HG03460 (cell line): Measurements from ENCODE around the gene SCOC.
"Not testable (repeated sequence)": the region's sequence is repeated elsewhere in the genome, so short reads cannot be mapped to it uniquely, and the experiment has no call there.

Experiments used
- ATAC-seq: cut with Tn5 transposase; IDR thresholded peaks from one replicate; pipeline ENCODE4 v1.9.1; 2021; ENCODE audit not compliant: unreplicated experiment

SCOC gene

DNA sequence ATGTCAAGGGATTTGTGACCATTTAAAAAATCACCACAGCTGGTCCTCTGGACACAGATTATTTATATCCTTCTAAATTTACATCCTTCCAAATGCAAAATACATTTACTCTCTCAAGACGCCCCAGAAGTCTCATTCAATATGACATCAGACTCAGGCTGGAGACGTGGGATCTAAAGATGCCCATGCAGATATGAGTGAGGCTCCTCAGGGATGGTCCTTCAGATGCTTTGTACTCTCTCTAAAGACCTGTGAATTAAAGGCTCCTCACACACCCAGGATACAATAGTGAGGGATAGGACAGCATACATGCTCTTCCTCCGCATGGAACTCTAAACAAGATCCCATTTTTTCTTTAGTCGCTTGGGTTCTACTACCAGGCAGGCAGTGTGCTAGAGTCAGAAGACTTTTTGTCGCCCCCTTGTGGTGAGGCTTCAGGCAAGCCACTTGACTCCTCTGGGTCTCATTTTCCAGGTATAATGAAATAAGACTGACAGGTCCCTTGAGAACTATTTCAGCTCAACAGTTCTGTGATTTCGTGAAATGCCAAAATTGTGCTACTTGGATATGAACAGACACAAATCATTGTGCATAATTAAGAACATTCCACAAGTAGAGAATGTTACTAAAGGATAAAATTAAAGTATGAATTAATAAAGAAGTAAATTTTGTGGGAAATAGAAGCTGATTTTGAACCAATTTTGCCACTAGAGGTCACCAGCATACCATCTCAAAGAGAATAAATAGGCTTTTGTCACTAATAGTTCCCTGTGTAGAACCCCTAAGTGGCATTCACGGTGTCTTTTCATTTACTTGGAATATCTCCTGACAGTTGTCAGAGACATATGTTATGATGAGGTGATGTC, 13.7 kb upstream of the SCOC start:
- peak; percentile 98 for ATAC-seq

DNA sequence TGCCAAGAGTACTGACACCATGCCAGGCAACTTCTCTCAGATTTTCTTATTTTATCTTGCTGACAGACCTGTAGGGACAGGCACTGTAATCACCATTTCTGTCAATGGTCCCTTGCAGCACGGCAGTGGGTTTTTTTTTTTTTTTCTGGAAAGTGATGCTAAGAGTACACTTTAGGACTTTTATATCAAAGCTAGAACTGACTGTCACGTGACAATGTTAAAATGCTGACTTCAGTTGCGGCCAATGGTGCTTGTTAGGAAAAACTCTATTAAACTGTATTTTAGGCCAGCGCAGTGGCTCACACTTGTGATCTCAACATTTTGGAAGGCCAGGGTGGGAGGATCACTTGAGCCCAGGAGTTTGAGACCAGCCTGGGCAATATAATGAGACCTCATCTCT, 12.3 kb upstream of the SCOC start:
- ATAC-seq, result no peak

DNA sequence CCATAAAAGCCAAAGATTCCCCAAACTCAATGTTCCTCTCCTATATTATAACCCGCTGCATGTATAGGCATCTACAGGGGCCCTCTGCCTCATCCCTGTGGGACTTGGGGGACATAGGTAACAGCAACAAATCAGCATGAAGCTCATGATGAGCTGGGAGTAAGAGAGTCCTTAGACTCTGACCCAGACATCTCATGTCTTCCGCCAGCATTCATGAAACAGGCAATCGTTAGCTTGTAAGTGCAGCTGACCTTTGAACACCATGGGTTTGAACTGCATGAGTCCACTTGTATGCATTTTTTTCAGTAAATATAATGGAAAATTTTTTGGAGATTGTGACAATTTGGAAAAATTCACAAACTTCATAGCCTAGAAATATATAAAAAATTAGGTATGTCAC, 10.4 kb upstream of the SCOC start:
- no peak for ATAC-seq

DNA sequence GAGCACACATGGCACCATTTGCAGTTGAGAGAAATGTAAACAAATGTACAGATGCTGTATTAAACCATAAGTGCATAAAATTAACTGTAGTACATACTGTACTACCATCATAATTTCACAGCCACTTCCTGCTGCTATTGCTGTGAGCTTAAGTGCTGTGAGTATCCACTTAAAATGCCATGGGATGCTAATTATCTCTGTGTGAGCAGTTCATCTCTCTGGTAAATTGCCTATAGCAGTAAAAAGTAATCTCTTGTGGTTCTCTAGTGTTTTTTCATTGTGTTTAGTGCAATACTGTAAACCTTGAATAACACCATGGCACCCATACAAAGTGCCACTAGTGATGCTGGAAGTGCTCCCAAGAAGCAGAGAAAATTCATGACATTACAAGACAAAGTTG, 9.9 kb upstream of the SCOC start:
- no peak for ATAC-seq

DNA sequence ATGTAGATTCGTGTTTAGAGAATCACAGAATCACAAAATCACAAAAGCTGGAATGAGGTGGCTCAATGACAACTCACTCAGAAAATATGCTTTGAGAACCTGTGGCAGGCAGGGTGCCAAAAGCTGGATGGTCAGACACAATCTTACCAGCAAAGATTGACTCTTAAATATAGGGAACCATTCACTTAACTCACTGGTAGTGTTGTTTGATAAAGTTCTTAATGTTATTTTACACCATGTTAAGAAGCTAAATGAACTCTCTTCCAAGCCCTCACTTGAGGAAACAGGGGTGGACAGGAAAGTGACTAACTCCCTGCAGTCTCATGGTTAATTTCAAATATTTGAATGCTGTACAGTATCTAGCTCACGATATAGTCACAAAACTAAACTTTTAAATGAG, 5.7 kb upstream of the SCOC start:
- no peak for ATAC-seq

DNA sequence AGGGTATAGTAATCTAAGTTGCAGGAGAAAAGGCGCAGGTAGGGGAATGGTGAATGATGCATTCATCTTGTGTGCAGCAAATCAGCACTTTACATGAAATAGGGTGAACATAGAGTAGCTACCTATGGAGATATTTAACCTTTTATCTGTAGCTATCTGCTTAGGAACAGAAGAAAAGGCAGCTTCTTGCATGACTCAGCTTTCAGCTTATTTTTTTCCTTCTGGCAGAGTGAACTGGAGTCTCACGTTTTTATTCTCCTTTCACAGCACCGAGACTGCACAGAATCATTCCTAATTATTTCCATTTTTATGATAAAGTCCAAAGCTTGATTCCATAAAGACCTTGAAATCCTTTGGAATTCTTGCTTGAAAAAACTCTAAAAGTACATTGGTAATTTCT, 4.8 kb upstream of the SCOC start:
- no peak for ATAC-seq

DNA sequence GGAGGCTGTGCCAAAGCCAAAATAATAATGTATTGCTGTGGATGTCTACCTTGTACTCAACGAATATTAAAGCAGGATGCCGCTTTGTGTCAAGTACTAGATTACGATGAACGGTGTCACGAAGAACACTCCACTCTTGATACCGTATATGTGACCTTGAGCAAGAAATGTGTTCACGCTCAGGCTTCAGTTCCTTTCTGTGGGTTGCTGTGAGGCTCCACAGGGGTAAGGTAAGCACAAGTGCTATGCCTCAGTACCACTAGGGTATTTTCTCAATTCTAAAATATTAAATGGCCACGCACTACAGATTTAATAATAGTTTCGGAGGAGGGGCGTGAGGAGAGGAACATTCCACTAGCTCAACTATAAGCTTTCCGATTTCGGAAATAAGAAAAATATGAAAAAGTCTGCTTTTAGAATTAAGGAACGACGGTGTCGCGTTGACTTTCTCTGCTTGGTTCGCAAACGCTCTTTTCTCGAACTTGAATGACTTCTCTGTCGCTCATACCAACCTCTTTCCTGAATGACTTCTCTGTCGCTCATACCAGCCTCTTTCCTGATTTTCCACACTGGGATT, 607 bp upstream of the SCOC start:
- ATAC-seq, result peak; percentile 58

DNA sequence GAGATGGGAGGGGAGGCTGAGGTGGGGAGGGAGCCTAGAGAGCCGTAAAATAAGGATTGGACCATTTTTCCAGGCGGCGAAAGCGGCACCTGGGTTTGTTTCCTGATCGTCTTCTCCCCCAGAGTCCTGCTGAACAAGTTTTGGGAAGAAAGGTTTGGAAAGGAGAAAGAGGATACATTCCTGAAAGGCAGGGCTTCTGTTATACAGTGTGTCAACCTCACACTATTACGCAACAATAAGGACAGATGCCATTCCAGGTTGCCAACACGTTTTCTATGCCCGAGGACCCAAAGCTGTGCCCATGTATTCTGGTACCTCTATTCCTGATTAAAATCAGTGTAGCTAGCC, 658 bp downstream of the SCOC start:
- no peak for ATAC-seq

DNA sequence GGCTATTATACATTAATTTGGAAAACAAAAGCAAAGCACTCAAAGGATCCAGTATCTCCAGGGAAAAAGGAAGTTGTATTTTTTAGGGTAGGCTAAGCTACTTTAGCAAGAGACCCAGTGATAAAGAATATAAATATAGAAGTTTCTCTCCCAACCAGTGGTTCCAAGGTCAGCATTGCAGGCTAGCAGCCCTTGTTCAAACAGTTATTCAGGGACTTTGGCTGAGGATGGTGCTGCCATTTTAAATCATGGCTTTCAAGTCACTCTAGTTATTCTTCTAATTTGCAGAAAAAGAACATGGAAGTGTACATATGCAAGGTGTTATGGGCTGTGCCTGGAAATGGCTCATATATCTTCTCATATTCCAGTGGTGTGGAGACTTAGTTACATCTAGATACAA, 9.3 kb downstream of the SCOC start:
- no peak for ATAC-seq

DNA sequence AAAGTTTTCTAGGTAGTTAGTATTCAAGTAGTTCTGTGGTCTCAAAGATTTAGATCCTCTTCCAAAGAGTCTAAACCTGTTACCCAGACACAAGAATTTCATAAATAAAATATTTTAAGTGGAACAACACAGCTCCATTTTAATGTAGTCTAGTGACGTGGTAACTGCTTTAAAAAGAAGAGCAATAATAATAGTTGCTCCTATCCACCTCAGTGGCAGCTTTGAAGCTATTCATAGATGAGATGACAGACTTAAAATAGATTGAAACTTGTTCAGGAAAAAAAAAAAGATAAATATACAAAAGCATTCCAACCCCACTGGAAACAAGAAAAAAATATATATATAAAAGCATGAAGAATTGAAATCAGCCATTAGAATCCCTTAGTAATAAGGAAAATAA, 14.6 kb downstream of the SCOC start:
- no peak for ATAC-seq

DNA sequence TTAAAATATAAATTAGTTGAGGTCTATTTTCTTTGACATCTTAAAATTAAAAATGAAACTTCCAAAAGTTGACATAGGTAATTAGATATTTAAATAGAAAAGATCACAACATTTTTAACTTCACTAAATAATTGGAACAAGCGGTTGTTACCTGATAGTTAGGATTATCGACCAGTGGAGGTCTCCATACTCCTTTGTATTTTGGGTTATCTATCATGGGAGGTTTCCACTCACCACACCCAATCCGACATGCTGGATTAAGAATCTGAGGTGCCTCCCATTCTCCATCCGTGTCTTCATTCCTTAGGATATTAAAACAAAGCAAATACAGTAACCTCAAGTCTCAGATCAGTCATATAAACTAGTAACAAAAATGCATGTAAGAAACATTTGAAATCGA, 22.2 kb downstream of the SCOC start:
- ATAC-seq, result no peak

DNA sequence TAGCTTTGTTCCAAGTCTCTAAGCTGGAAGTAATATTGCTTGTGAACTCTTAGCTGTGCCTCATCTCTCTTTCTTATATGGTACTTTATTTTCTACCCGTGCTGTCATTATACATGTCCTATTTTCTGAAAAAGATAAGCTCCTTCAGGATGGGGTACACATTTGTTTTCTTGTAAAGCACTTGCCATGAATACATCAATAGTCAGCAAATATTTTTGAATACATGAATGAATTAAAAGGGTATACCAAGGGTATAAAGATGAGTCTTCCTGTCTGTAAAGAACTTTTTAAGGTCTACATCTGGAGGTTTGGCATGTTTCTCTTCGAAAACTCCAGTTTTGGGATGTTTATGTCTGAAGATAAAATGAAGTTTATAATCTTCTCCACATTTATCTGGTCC, 26.7 kb downstream of the SCOC start:
- no peak for ATAC-seq

DNA sequence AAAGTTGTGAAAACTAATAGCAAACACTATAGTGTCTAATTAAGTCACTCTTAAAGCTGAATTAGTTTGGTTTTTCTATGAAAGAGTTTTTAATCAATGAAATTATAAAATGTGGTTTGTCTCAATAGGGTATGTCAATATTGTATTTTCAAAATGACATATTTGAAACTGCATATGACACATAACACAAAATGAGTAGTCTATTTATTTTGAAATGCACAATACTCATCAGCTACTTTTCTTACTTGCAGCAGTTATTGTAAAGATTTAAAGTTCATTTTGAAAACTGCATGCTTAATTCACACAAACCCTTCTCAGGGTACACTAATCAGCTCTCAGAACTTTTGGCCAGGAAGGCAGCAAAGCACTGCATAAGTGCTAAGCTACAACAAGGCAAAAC, 32.8 kb downstream of the SCOC start:
- ATAC-seq, result no peak

DNA sequence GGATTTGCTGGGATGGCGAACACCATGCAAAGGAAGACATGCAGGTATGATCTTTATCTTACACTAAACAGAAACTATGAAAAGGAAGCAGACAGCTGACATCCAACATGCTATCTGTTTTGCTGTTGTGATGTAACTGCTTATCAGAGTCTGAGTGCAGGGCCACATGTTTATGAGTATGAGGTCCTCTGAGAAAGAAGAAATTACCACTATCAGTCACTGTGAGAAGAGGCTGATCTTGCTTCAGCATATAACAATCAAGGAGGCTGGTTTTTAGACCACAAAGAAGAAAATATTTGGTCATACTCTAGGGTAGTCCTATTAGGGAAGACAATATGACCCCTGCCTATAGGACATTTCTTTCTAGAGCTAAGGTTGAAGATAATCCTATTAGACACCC, 35.5 kb downstream of the SCOC start:
- no peak for ATAC-seq

DNA sequence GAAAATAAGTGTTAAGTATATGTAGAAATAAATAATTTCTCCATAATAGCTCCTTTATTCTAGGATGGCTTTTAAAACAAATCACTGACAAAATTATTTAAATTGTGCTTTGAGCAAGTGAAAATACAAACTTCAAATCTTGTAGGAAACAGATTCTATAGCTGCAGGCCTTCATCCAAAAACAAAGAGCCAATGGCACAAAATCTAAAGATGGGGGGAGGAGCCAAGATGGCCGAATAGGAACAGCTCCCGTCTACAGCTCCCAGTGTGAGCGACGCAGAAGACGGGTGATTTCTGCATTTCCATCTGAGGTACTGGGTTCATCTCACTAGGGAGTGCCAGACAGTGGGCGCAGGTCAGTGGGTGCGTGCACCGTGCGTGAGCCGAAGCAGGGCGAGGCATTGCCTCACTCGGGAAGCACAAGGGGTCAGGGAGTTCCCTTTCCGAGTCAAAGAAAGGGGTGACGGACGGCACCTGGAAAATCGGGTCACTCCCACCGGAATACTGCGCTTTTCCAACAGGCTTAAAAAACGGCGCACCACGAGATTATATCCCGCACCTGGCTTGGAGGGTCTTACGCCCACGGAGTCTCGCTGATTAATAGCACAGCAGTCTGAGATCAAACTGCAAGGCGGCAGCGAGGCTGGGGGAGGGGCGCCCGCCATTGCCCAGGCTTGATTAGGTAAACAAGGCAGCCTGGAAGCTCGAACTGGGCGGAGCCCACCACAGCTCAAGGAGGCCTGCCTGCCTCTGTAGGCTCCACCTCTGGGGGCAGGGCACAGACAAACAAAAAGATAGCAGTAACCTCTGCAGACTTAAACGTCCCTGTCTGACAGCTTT, 39.9 kb downstream of the SCOC start:
- ATAC-seq, result not testable (repeated sequence)

DNA sequence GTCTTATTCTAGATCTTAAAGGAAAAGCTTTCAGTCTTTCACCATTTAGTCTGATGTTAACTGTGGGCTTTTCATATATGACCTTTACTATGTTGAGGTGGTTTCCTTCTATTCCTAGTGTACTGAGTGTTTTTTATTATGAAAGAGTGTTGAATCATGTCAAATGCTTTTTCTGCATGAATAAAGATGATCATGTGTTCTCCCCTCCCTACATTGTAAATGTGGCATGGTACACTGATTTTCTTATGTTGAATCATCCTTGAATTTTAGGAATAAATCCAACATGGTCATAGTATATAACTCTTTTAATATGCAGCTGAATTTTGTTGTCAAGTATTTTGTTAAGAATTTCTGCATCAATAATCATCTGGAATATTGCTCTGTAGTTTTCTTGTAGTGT, 49.7 kb downstream of the SCOC start:
- ATAC-seq, result no peak

DNA sequence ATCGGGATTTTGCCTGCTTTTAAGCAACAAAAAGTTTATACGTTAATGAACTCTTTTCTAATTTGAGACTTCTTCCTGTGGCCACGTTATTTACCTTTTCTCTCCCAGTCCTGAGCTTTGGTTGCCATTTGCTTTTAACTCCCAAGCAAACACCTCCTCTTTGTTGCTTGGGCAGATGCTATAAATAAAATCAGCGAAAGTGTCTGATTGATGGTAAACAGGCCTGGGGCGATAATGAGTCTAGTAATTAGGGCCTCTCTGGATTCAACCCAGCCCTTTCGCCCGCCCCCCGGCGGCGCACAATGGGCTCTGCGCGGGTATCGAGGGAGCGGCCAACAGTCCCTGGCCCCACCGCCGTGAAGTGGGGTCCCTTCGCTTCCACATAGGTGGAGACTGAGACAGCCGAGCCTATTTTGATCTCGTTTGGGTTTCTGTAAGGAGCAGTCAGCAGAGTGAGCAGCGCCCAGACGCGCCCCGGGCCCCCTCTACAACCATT, 53.2 kb downstream of the SCOC start:
- peak; percentile 19 for ATAC-seq

DNA sequence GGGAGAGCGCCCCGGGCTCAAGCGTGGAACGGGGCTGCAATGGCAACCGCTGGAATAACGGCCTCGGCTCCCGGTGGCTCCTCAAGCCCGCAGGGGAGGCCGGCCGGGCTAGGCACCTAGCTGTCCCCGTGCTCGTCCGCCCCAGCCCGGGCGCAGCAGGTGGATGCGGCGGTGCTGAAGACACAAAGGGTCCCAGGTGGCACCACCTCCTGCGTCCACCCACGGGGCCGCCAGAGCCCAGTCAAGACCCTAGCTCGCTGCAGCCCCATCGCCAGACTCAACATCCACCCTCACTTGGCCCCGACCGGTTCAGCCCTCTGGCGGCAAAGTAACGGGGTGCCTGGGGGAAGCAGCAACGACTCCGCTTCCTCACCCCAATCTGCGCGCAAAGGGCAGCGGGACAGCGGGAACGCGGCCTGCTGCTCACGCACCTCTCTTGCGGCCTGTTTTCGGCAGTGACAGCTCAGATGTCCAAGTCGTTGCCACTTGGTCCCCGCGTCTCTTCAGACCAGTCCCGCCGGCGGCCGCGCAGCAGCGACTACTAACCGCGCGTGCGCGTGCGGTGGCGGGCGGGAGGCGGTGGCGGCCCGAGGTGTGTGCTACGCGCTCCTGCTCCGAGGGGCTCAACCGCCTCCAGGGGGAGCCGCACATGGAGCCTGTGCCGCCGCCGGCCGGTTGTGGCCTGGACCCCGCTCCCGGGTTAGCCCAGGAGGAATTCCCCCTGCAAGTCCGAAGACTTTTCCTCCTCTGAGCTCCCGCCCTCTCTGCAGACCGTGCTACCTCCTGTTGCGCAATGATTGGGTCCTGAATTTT, 53.9 kb downstream of the SCOC start, which contains the start of gene CLGN:
Gene CLGN (minus strand): TSS at position 543 of the 813 bp plus-strand sequence. CDS start 14,570 bp downstream, outside the sequence.
- peak; percentile 89 for ATAC-seq

DNA sequence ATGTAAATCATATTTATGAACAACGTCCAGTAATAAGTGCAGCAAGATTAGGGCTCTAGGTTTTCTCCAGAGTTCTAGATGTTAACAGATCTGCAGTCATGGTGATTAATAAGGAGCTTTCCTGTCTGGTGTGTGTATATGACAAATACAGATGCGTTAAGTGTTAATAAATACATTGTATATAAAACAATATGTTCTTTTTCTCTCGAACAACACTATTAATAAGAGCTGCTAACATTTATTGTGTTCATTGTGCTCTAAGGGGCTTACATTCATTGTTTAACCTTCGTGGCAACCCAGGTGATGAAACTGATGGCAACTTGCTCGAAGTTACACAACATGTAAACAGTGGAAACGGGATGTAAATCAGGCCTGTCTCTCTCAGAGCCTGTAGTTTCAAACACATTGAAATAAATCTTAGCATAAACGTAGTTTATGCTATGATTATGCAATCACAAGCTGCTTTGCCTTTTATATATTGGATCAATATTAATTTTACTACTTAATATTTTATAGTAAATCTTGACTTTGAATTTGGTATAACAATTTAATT, 54.5 kb downstream of the SCOC start:
- no peak for ATAC-seq
